ENCODE measurements around the gene TAGLN3.

- TF ChIP-seq CTCF (IDR thresholded peaks at IDR 0.05) (peak; percentile 64 to 85 (median 76)), POLR2A (IDR thresholded peaks at IDR 0.05) (no peak)
These were observed 14.5 kb downstream of the TAGLN3 start for GRCh38 chr3:112013058-112013783.
